SJSA1 (cell line): Measurements from ENCODE around the gene CCDC85B. TPM values are rescaled to one million over a fixed set of nuclear protein-coding genes. Genes with fewer than 3 reads are reported as not detected.

Experiments used
- DNase-seq, 2 experiments: peaks; one replicate each; pipeline ENCODE4 v3.0.0-alpha.2; 2015 to 2020; ENCODE audit warnings: low spot score in 2 of 2, low read depth in 1 of 2
- H3K27ac ChIP-seq: fragments of 250-450 bp; sonication (Bioruptor Pico); 2 replicates; pipeline ENCODE4 v1.5.1; 2020; ENCODE audit warnings: mild to moderate bottlenecking, moderate library complexity
- H3K27me3 ChIP-seq: fragments of 250-450 bp; sonication (Bioruptor Pico); replicated peaks from 2 replicates; pipeline ENCODE4 v1.5.1; 2020; ENCODE audit warnings: mild to moderate bottlenecking, moderate library complexity
- H3K36me3 ChIP-seq: fragments of 250-450 bp; sonication (Bioruptor Pico); 2 replicates; pipeline ENCODE4 v1.5.1; 2020; ENCODE audit warnings: mild to moderate bottlenecking
- H3K4me1 ChIP-seq: fragments of 250-450 bp; sonication (Bioruptor Pico); replicated peaks from 2 replicates; pipeline ENCODE4 v1.6.1; 2021; ENCODE audit warnings: mild to moderate bottlenecking
- H3K4me3 ChIP-seq: fragments of 250-450 bp; sonication (Bioruptor Pico); 2 replicates; pipeline ENCODE4 v1.5.1; 2020; ENCODE audit warnings: mild to moderate bottlenecking
- H3K9me3 ChIP-seq: fragments of 250-450 bp; sonication (Bioruptor Pico); replicated peaks from 2 replicates; pipeline ENCODE4 v1.5.1; 2020; ENCODE audit warnings: mild to moderate bottlenecking
- total RNA-seq: library from RNA; depleted of rRNA; stranded (reverse); fragments of >200 nt; shearing (Covaris generic); gene quantifications from 2 replicates; pipeline ENCODE4 v1.2.3, GENCODE V29; 2014

The CCDC85B gene
- total RNA-seq, 1 experiment from 2014 or later = 94.0 TPM

GRCh38 chr11:65894034-65894591, 3.6 kb downstream of the CCDC85B start:
- Histone ChIP-seq H3K9me3 (0 out of 2 replicates have a peak, but pooled peaks cover 2% of the 10 kb centered on the region), H3K27me3 (no peaks in the 10 kb centered on the region), H3K4me3 (no peak overlapping the region), H3K36me3 (peaks cover 94% of the 10 kb centered on the region), H3K4me1 (peaks cover 79% of the 10 kb centered on the region), H3K27ac (no peak overlapping the region)
- DNase-seq = peak in 1 of 2 experiments; percentile 57

GRCh38 chr11:65895482-65895981, 5.1 kb downstream of the CCDC85B start:
- Histone ChIP-seq H3K4me3 (no peak overlapping the region), H3K4me1 (peaks cover 66% of the 10 kb centered on the region), H3K27me3 (no peaks in the 10 kb centered on the region), H3K36me3 (peaks cover 94% of the 10 kb centered on the region), H3K9me3 (0 out of 2 replicates have a peak, but pooled peaks cover 2% of the 10 kb centered on the region), H3K27ac (no peak overlapping the region)
- no peak for DNase-seq

GRCh38 chr11:65896034-65896999, 5.8 kb downstream of the CCDC85B start:
- Histone ChIP-seq H3K27ac (no peak overlapping the region), H3K36me3 (peaks cover 86% of the 10 kb centered on the region), H3K4me3 (no peak overlapping the region), H3K9me3 (no peaks in the 10 kb centered on the region), H3K27me3 (no peaks in the 10 kb centered on the region), H3K4me1 (peaks cover 66% of the 10 kb centered on the region)
- peak in 1 of 2 experiments; percentile 59 for DNase-seq

GRCh38 chr11:65897020-65897471, 6.6 kb downstream of the CCDC85B start:
- no peak for DNase-seq
- Histone ChIP-seq H3K27ac (no peak overlapping the region), H3K4me3 (peak overlapping the region; percentile 6; the same call in 1 of the 2 replicates), H3K4me1 (peaks cover 66% of the 10 kb centered on the region), H3K9me3 (no peaks in the 10 kb centered on the region), H3K36me3 (peaks cover 79% of the 10 kb centered on the region), H3K27me3 (no peaks in the 10 kb centered on the region)

- H3K36me3 ChIP-seq = peaks cover 63% of the 10 kb centered on the region
- H3K4me3 ChIP-seq = peak overlapping the region; percentile 91
- peak overlapping the region; percentile 93 for H3K27ac ChIP-seq
- H3K27me3 ChIP-seq = no peaks in the 10 kb centered on the region
- H3K9me3 ChIP-seq = no peaks in the 10 kb centered on the region
- H3K4me1 ChIP-seq = peaks cover 72% of the 10 kb centered on the region
- DNase-seq = no peak
These were observed 8.3 kb downstream of the CCDC85B start for GRCh38 chr11:65898656-65899355.

GRCh38 chr11:65899356-65900124, 9.1 kb downstream of the CCDC85B start:
- H3K27ac ChIP-seq = peak overlapping the region; percentile 93
- peak overlapping the region; percentile 91 for H3K4me3 ChIP-seq
- DNase-seq = peak; percentile 96
- peaks cover 55% of the 10 kb centered on the region for H3K36me3 ChIP-seq
- H3K4me1 ChIP-seq = peaks cover 74% of the 10 kb centered on the region
- H3K27me3 ChIP-seq = no peaks in the 10 kb centered on the region
- H3K9me3 ChIP-seq = no peaks in the 10 kb centered on the region

- Histone ChIP-seq H3K27me3 (no peaks in the 10 kb centered on the region), H3K4me1 (peaks cover 74% of the 10 kb centered on the region), H3K9me3 (no peaks in the 10 kb centered on the region), H3K4me3 (peak within 1 kb of the TSS; percentile 91), H3K36me3 (peaks cover 48% of the 10 kb centered on the region), H3K27ac (peak within 1 kb of the TSS; percentile 93)
- peak; percentile 100 for DNase-seq
These were observed 9.8 kb downstream of the CCDC85B start, which contains the start of gene FOSL1 for GRCh38 chr11:65900125-65900898. FOSL1 (minus strand) TSS chr11:65900388; CDS start chr11:65900339, 49 bp downstream.

- Histone ChIP-seq H3K36me3 (peaks cover 42% of the 10 kb centered on the region), H3K27ac (peak overlapping the region; percentile 55), H3K27me3 (no peaks in the 10 kb centered on the region), H3K4me3 (peak overlapping the region; percentile 91), H3K9me3 (no peaks in the 10 kb centered on the region), H3K4me1 (peaks cover 69% of the 10 kb centered on the region)
- DNase-seq = no peak
These were observed 10.4 kb downstream of the CCDC85B start for GRCh38 chr11:65900899-65901180.

- Histone ChIP-seq H3K4me3 (peak overlapping the region; percentile 3; the same call in 1 of the 2 replicates), H3K27ac (peak overlapping the region; percentile 90), H3K36me3 (peaks cover 21% of the 10 kb centered on the region), H3K4me1 (peaks cover 58% of the 10 kb centered on the region), H3K27me3 (no peaks in the 10 kb centered on the region), H3K9me3 (no peaks in the 10 kb centered on the region)
- DNase-seq = peak; percentile 99 to 100
These were observed 12.6 kb downstream of the CCDC85B start for GRCh38 chr11:65903068-65903481.

GRCh38 chr11:65903715-65904114, 13.2 kb downstream of the CCDC85B start:
- no peaks in the 10 kb centered on the region for H3K27me3 ChIP-seq
- peaks cover 15% of the 10 kb centered on the region for H3K36me3 ChIP-seq
- peak overlapping the region; percentile 90 for H3K27ac ChIP-seq
- H3K9me3 ChIP-seq = no peaks in the 10 kb centered on the region
- peaks cover 53% of the 10 kb centered on the region for H3K4me1 ChIP-seq
- DNase-seq = no peak
- H3K4me3 ChIP-seq = no peak overlapping the region; the same call in 1 of the 2 replicates

GRCh38 chr11:65906602-65907001, 16.1 kb downstream of the CCDC85B start:
- Histone ChIP-seq H3K27ac (no peak overlapping the region), H3K4me3 (no peak overlapping the region), H3K9me3 (no peaks in the 10 kb centered on the region), H3K27me3 (no peaks in the 10 kb centered on the region), H3K36me3 (no peaks in the 10 kb centered on the region), H3K4me1 (peaks cover 69% of the 10 kb centered on the region)
- no peak for DNase-seq

GRCh38 chr11:65907878-65908277, 17.4 kb downstream of the CCDC85B start:
- no peaks in the 10 kb centered on the region for H3K27me3 ChIP-seq
- H3K36me3 ChIP-seq = no peaks in the 10 kb centered on the region
- H3K4me3 ChIP-seq = no peak overlapping the region
- DNase-seq = no peak
- H3K27ac ChIP-seq = no peak overlapping the region
- no peaks in the 10 kb centered on the region for H3K9me3 ChIP-seq
- H3K4me1 ChIP-seq = peaks cover 69% of the 10 kb centered on the region
